Tibial nerve (tissue), 3 donors: Measurements from ENCODE around the gene OCA2.

ENCODE experiments used
- CTCF ChIP-seq, 5 experiments: fragments of 200-600 bp in 3 of 5; fragments of 450-650 bp in 2 of 5; sonication (generic) in 3 of 5; IDR thresholded peaks; one replicate each; pipeline ENCODE4 v1.5.1; 2016 to 2019; ENCODE audit warnings: antibody characterized with exemption in 5 of 5, mild to moderate bottlenecking in 3 of 5, moderate library complexity in 2 of 5
- POLR2A ChIP-seq, 2 donors: fragments of 450-650 bp; IDR thresholded peaks; one replicate each; pipeline ENCODE4 v1.6.1; 2017; ENCODE audit warnings: antibody characterized with exemption in 2 of 2, mild to moderate bottlenecking in 2 of 2, moderate library complexity in 2 of 2

- TF ChIP-seq POLR2A (IDR thresholded peaks at IDR 0.05) (no peak), CTCF (IDR thresholded peaks at IDR 0.05) (no peak)
Measured at GRCh38 chr15:27903405-27903804, 195.7 kb downstream of the OCA2 start.
